GM19239 (cell line): ENCODE results near the gene TRIM22.
"Not testable (repeated sequence)": the region's sequence is repeated elsewhere in the genome, so short reads cannot be mapped to it uniquely, and the experiment has no call there.

ENCODE experiments used
- DNase-seq: peaks from one replicate; pipeline ENCODE4 v3.0.0; 2011; ENCODE audit warnings: low spot score; ENCODE audit not compliant: insufficient read length
- FAIRE-seq: peaks from 2 replicates; lab custom pipeline; 2011; peaks lifted over from hg19 to GRCh38; lab: Jason Lieb, UNC

Gene TRIM22

DNA sequence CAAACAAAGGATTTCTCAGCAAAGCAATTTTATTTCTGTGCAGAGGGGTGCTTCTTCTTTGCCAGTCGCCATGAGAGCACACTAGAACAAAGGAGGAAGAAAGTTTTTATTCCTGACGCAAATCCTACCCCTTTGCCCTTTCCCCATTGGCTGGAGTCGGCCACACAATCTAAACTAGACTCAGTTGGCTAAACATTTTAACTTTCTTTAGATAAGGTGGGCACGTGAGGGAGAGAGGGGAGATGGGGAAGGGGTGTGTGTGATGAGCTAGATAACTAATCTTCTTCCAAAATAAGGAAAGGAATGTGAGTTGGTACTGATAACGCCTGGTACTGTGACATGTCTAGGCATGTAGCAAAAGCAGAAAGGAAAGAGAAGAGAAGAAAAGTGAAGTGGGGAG lies 626 bp downstream of the TRIM22 start:
- no peak for FAIRE-seq
- no peak for DNase-seq

DNA sequence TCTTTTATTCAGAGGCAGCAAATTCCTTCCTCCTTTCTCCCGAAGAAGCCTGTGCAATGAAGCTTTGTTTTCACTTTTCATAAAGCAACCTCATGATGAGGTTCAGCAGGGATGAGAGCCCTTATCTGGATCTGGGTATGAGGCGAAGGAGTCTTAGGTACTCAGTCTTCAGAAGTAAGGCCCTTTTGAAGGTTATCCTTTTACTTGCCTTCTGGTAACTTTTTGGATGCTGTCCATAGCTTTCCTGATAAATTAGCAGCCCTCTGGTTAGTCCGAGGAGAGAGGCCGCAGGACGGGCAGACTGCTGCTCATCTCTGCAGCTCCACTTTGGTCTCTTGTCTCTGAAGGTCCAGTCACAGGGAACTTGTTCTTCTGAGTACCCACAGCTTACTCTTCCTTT lies 1.1 kb downstream of the TRIM22 start:
- DNase-seq (no peak), FAIRE-seq (no peak)

DNA sequence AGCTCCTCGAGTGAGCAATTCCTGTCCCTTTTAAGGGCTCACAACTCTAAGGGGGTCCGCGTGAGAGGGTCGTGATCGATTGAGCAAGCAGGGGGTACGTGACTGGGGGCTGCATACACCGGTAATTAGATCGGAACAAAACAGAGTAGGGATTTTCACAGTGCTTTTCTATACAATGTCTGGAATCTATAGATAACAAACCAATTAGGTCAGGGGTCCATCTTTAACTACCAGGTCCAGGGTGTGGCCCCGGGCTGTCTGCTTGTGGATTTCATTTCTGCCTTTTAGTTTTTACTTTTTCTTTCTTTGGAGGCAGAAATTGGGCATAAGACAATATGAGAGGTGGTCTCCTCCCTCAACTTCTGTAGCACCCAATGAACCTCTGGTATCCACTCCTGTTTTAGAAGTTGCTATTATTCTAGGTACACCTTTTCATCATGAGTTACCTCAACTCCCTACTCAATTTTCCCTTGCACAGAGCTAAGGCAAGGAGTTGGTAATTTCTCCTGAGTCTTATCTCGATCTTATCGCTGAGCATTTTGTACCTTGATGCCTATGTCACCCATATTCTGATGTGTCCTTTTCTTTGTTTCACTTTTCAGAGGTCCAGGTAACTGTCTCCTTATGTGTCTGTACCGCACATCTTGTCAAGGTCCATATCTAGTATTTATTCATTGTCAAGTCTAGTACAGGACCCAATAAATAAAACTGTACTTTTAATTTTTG lies 1.8 kb downstream of the TRIM22 start:
- not testable (repeated sequence) for FAIRE-seq

DNA sequence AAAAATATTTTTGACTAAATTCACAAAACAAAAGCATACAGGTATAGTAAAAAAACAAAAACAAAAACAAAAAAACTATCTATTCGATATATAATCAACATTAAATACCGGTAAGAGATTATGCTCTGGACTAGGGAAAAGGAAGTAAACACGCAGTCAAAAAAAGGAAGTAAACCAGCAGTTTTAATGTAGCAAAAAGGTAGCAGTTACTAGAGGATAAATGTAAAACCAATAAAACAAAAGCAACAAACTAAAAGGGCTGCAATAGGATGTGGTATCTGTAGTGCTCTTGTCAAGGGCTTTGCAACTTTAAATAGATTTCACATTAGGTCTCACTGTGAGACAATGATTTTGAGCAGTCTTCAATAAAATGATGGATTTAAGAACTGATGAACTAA lies 2.4 kb downstream of the TRIM22 start:
- DNase-seq, result no peak
- peak; percentile 33 for FAIRE-seq

More for the DNA sequence above, 1.8 kb downstream of the TRIM22 start:
- not testable (repeated sequence) for DNase-seq

DNA sequence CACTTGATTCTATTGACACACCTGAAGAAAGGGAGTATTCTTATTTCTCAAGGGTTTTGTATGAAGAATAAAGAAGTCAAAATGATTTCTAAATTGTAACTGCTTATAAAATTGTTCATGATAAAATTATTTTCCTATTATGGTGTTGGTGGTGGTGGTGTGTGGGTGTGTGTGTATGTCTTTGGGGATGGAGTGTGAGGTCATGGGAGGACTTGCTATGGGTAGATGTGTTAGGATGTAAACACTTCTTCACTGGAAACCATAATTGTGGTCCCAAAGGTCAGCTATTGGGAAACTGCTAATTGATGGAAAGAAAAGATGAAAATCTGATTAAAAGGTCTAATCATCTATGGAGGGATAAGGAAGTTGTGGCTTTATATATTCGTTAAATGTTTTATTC lies 5.1 kb downstream of the TRIM22 start:
- FAIRE-seq, result no peak
- DNase-seq, result no peak

DNA sequence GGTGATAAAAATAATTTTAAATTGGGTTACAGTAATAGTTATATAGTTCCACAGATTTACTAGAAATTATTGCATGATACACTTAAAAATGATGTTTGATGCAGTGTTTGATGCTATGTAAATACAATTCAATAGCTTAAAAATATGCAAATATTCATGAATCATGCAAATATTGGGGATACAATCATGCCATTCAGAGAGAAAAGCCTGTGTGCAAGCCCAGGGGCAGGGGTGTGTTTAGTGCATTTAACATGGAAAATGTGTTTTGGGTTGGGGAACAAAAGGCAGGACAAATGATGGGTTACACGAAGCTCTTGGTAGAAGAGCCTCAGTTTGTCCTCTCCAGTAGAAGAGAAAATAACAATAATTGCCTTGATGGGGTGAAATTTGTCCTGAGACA lies 6.0 kb downstream of the TRIM22 start:
- no peak for DNase-seq
- FAIRE-seq, result no peak

DNA sequence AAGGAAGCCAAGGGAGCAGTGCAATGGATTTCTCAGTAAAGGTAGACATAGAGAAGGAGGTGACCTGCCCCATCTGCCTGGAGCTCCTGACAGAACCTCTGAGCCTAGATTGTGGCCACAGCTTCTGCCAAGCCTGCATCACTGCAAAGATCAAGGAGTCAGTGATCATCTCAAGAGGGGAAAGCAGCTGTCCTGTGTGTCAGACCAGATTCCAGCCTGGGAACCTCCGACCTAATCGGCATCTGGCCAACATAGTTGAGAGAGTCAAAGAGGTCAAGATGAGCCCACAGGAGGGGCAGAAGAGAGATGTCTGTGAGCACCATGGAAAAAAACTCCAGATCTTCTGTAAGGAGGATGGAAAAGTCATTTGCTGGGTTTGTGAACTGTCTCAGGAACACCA lies 6.6 kb downstream of the TRIM22 start:
- FAIRE-seq, result no peak

DNA sequence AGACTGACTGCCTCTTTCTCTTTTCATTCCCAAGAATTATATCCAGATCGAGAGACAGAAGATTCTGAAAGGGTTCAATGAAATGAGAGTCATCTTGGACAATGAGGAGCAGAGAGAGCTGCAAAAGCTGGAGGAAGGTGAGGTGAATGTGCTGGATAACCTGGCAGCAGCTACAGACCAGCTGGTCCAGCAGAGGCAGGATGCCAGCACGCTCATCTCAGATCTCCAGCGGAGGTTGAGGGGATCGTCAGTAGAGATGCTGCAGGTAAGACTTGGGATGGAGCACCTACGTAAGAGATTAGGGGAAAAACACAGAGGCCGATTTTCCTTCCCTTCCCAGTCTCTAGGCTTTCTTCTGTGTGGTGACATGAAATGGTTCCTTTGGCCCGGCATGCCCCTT lies 8.7 kb downstream of the TRIM22 start:
- no peak for FAIRE-seq
- DNase-seq, result no peak

More for the DNA sequence above, 6.6 kb downstream of the TRIM22 start:
- DNase-seq, result no peak

DNA sequence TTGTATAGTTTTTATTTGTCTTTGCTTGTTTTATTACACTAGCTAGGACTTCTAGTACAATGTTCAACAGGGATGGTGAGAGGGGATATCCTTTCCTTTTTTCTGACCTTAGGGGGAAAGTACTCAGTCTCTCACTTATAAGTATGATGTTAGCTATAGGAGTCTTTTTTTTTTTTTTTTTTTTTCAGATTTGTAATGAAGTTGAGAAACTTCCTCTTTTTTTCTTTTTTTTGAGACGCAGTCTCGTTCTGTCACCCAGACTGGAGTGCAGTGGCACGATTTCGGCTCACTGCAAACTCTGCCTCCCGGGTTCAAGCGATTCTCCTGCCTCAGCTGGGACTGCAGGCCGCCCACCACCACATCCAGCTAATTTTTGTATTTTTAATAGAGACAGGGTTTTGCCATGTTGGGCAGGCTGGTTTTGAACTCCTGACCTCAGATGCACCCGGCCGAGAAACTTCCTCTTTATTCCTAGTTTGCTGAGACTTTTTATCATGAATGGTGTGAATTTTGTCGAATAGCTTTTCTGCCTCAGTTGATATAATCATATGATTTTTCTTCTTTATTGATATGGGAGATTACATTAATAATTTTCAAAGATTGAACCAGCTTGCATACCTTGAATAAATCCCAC lies 10.9 kb downstream of the TRIM22 start:
- FAIRE-seq (no peak), DNase-seq (no peak)

DNA sequence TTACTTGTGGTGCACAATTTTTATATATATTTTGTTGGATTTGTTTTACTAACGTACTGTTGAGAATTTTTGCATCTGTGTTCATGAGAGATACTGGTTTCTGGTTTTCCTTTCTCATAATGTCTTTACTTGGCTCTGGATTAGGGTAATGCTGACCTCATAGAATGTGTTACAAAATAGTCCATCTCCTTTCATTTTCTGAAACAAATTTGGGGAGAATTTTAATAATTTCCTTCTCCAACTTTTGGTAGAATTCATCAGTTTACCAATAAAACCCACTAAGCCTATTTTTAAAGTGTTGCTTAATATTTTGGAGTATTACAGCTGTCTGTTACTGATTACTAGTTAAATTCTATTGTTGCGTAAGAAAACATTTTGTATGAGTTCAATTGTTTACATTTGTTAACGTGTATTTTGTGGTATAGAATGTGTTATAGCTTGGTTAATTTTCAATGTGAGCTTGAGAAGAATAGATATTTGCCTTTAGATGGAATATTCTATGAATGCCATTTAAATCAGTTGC lies 11.5 kb downstream of the TRIM22 start:
- no peak for DNase-seq

DNA sequence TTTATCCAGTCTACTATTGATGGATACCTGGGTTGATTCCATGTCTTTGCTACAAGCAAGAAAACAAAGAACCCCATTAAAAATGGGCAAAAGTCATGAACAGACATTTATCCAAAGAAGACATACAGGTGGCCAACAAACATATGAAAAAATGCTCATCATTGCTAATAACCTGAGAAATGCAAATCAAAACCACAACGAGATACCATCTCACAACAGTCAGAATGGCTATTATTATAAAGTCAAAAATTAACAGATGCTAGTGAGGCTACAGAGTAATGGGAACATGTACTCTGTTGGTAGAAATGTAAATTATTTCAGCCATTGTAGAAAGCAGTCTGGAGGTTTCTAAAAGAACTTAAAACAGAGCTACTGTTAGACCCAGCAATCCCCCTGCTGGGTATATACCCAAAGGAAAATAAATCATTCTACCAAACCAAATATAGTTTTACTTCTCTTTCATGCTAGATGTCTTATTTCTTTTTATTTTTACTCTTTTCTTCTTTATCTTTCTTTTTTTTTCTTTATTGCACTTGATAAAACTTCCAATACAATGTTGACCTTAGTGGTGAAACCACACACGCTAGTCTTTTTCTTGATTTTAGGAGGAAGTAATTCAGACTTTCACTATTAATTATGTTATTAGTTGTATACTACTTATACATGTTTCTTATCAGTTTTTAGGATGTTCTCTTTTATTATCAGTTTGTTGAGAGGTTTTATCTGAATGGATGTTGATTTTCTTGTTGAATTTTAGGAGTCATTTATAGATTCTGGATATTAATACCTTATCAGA lies 14.3 kb downstream of the TRIM22 start:
- DNase-seq (no peak), FAIRE-seq (peak; percentile 39)

More for the DNA sequence above, 11.5 kb downstream of the TRIM22 start:
- peak; percentile 60 for FAIRE-seq

DNA sequence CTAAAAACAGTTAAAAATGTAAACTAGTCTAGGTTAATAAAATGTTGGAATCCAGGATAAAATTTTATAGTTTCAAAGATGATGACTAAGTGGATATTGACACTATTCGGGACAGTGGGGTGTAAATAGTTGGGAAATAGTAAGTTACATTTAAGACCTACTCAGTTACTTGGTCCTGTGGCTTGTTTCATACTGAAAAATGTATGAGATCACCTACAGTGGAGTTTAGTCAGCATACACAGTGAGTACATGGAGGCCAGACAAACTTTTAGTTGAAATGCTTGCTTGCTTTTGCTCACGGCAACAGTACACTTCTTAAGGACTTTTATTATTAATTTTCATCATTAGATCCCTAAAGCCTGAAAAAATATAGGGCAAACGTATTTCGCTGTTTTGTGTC lies 16.1 kb downstream of the TRIM22 start:
- DNase-seq, result no peak
- FAIRE-seq, result peak; percentile 78

DNA sequence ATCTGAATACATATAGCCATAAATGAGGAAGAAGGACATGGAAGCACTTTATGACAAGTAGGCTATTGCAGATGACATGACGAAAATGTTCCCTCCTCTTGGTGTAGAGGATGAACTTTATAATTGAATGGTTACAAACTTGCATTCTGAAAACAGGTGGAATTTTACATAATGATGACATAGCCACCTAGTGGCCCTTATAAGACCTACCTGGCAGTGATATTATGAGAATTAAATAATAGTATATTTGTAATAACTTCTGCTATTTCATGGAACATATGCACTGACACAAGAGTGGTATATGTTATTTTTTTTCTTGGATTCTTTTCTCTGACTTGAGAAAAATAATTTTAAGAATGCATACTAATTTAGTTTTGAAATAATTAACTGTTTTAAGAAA lies 22.9 kb downstream of the TRIM22 start:
- FAIRE-seq (peak; percentile 68), DNase-seq (no peak)

DNA sequence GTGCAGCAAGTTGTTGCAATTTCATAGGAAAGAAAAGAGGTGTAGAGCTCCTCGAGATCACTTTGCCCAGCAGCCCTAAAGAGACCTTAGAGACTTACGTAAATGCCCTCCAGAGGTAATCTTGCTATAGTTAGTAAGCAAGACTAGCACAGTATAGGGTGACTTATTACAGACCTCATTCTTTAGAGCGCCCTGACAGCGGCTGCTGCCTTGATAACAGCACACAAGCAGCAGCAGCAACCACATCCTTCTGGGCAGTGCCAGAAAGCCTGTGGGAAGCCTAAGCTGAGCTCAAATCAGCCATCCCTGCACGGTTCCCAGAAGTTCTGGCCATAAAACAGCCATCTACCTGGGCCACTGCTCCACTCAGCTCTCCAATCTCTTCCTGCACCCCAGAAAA lies 24.1 kb downstream of the TRIM22 start:
- FAIRE-seq, result no peak
- DNase-seq, result no peak

DNA sequence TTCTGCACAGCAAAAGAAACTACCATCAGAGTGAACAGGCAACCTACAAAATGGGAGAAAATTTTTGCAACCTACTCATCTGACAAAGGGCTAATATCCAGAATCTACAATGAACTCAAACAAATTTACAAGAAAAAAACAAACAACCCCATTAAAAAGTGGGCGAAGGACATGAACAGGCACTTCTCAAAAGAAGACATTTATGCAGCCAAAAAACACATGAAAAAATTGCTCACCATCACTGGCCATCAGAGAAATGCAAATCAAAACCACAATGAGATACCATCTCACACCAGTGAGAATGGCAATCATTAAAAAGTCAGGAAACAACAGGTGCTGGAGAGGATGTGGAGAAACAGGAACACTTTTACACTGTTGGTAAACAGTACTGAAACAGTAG lies 26.9 kb downstream of the TRIM22 start:
- not testable (repeated sequence) for FAIRE-seq, DNase-seq

DNA sequence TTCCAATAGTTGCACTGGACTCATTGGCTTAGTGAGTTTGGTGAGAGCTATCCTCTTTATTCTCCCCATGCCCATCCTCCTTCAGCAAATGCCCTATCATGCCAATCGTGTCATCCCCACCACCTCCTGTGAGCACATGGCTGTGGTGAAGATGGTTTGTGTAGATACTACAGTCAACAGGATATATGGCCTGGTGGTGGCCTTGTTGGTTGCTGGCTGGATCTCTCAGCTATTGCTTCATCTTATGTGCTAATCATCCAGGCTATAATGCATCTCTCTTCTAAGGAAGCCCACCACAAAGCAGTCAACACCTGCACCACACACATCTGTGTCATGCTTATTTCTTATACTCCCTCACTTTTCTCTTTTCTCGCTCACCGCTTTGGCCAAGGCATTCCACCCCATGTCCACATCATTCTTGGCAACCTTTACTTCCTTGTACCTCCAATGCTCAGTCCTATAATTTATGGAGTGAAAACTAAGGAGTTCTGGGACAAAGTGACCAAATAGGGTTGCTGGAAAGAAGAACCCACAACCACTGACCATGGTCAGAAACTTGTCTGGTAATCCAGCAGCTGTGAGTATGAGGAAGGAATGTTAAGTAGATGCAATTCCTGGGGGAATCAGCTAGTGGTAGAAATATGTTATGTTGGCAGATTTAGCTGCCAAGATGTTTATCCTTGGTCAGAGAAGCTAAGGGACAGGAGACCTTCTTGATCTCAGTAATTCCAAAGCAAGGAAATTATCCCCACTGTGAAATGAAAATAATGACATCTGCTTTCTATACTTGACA lies 30.3 kb downstream of the TRIM22 start:
- DNase-seq, result no peak
- no peak for FAIRE-seq

DNA sequence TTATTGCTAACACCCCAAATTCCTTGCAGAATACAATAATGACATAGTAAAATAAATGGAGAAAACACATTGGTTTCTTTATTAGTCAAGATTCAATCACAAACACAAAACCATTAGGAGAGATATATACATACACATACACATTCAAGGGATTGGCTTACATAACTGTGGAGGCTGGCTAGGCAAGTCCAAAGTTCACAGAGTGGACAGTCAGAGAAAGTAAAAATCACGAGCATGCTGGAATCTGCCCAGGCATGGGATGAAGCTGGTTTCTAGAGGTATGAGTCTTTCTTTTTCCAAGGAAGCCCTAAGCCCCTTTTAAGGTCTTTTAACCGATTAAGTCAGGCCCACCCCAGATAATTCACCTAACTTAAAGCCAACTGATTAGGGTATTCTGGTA lies 33.0 kb downstream of the TRIM22 start:
- DNase-seq, result no peak
- no peak for FAIRE-seq

DNA sequence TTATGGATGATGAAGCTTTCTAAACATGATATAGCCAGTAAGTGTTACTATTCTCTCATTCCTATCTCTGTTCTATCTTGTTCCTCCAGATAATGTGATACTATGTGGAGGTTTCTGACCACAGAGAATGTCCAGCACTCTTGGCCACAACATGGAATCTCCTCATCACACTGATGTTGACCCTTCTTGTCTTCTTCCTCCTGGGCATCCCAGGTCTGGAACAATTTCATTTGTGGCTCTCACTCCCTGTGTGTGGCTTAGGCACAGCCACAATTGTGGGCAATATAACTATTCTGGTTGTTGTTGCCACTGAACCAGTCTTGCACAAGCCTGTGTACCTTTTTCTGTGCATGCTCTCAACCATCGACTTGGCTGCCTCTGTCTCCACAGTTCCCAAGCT lies 36.8 kb downstream of the TRIM22 start:
- DNase-seq, result no peak
- no peak for FAIRE-seq

DNA sequence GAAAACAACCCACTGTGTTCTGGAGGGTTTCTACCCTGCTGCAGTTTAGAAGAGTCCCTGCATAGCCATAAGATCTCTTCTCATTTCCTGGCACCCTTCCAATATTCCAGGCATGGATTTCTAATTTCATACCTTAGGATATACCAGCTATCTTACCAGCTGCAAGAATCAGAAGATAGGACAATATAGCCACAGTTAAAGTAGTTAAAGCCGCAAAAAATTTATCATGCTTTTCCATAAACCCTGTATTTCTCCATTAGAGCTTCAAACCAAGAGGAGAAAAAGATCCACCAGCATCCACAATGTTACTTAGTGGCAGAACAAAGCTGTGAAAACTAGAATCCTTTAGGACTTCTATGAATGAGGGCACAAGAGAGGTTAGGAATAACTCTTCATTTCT lies 38.1 kb downstream of the TRIM22 start:
- FAIRE-seq, result no peak

DNA sequence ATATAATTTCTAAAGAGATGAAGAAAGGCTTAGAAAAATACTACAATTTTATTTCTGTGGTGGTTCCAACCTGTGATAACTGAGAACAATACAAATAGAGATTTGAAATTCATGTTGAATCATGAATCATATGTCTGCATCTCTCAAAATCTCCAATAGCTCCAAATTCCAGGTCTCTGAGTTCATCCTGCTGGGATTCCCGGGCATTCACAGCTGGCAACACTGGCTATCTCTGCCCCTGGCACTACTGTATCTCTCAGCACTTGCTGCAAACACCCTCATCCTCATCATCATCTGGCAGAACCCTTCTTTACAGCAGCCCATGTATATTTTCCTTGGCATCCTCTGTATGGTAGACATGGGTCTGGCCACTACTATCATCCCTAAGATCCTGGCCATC lies 46.8 kb downstream of the TRIM22 start, which contains the start of gene OR56B1:
Gene OR56B1, plus strand, starts transcription at position 53 of the 400 bp plus-strand sequence. Its CDS starts 69 bp downstream, at position 122.
- FAIRE-seq (no peak), DNase-seq (no peak)

More for the DNA sequence above, 38.1 kb downstream of the TRIM22 start:
- no peak for DNase-seq
